ENCODE data around the gene CH25H.
"Not testable (repeated sequence)": the region's sequence is repeated elsewhere in the genome, so short reads cannot be mapped to it uniquely, and the experiment has no call there.

Gene CH25H, protein sequence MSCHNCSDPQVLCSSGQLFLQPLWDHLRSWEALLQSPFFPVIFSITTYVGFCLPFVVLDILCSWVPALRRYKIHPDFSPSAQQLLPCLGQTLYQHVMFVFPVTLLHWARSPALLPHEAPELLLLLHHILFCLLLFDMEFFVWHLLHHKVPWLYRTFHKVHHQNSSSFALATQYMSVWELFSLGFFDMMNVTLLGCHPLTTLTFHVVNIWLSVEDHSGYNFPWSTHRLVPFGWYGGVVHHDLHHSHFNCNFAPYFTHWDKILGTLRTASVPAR

DNA sequence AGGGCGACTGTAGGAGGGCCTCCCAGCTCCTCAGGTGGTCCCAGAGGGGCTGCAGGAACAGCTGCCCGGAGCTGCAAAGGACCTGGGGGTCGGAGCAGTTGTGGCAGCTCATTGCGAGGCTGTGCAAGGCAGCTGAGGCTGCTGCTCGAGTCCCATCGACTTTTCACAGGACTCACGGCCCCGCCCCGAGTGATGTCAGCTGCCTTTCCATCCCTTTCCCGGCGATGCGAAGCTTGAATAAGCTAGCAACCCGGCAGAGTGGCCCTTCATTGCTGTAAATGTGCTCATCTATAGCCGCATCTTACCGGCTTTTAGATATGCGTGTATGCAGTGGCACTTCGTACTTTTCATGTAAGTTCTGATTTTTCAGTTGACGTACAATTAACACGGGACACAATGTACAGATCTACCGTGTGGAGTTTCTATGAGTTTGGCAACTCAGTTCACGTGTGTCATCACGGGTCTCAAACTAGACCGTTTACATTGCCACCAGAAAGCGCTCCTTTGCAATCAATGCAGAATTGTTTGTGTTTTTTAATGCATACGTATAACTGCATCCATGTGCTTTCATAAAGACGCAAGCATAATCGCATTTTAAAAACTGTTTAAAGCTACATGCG, at the start of gene CH25H:
TSS of gene CH25H (minus strand) at position 137 of the 620 bp plus-strand sequence. CDS start at position 112, 25 bp downstream.
- peak in 1 of 2 experiments; percentile 69 for DNase-seq (ENCODE audit: low spot score in 2 of 2)
- H3K4me3 ChIP-seq: peak within 1 kb of the TSS; percentile 7
- no peaks in the 10 kb centered on the region for H3K36me3 ChIP-seq (replicated peaks)
- in situ Hi-C loops (cut with MboI; ENCODE audit: low sequenced_read_pairs): loop anchor here (10.0 kb wide), 1 partner anchor 172 kb away; no protein-coding TSS in a partner anchor
- H3K4me1 ChIP-seq: peaks cover 23% of the 10 kb centered on the region
- no peaks in the 10 kb centered on the region for H3K9me3 ChIP-seq
- H3K27me3 ChIP-seq (ENCODE audit: low read depth): no peaks in the 10 kb centered on the region

DNA sequence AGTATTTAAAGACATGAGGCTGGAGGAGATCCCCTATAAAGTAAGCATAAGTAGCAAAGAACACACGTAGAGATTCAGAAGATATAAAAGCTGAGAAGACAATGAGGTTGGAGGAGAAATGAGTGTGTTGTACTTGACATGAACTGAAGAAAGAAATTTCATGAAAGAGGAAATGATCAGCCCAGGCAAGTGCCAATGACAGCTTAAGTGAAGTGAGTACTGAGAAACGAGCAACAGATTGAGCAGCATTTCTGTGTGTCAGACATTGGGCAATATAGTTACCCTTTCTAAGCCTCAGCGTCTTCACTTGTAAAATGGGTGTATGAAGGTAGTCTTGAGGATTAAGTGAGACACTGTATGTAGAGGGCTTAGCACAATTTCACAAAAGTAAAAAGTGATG, 49.2 kb upstream of the CH25H start:
- H3K4me3 ChIP-seq: no peak overlapping the region
- in situ Hi-C loops (cut with MboI; ENCODE audit: low sequenced_read_pairs): no loop called here
- DNase-seq (ENCODE audit: low spot score in 2 of 2): no peak
- no peaks in the 10 kb centered on the region for H3K27me3 ChIP-seq (ENCODE audit: low read depth)
- H3K9me3 ChIP-seq: peaks cover 15% of the 10 kb centered on the region
- H3K36me3 ChIP-seq (replicated peaks): no peaks in the 10 kb centered on the region
- peaks cover 12% of the 10 kb centered on the region; the same call in 1 of the 2 replicates for H3K4me1 ChIP-seq

DNA sequence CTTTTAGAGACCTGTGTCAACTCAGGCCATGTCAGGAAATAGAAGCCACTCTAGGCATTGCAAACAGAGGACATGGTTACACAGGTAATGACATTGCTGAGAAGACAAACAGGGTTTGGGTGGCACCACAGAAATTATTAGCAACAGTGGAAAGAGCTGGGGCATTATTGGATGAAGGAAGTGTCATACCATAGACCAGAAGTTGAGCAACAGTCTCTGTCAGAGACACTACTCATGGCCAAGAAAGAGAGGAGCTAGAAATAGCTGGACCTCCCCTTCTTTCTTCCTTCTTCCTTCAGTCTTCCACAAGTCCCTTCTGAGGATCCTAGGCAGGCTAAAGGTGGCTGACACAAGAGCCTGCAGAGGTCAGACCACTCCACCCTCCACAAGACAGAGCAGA, 48.7 kb upstream of the CH25H start:
- Histone ChIP-seq H3K36me3 (replicated peaks) (no peaks in the 10 kb centered on the region), H3K27me3 (ENCODE audit: low read depth) (no peaks in the 10 kb centered on the region), H3K9me3 (peaks cover 15% of the 10 kb centered on the region), H3K4me1 (peaks cover 14% of the 10 kb centered on the region), H3K4me3 (no peak overlapping the region)
- in situ Hi-C loops (cut with MboI; ENCODE audit: low sequenced_read_pairs): no loop called here
- DNase-seq (ENCODE audit: low spot score in 2 of 2): no peak

DNA sequence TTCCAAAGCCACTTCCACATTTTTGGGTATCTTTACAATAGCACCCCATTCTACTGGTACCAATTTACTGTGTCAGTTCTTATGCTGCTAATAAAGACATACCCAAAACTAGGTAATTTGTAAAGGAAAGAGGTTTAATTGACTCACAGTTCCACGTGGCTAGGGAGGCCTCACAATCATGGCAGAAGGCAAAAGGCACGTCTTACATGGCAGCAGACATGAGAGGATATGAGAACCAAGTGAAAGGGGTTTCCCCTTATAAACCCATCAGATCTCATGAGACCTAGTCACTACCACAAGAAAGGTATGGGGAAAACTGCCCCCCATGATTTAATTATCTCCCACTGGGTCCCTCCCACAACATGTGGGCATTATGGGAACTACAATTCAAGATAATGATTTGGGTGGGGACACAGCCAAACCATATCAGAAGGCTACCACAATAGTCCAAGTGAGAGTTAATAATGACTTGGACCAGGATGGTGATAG, 48.0 kb upstream of the CH25H start:
- in situ Hi-C loops (cut with MboI; ENCODE audit: low sequenced_read_pairs); H3K36me3 ChIP-seq (replicated peaks); H3K4me3 ChIP-seq; DNase-seq (ENCODE audit: low spot score in 2 of 2); H3K27me3 ChIP-seq (ENCODE audit: low read depth): not testable (repeated sequence)
- Histone ChIP-seq H3K9me3 (peaks cover 15% of the 10 kb centered on the region), H3K4me1 (peaks cover 14% of the 10 kb centered on the region)

DNA sequence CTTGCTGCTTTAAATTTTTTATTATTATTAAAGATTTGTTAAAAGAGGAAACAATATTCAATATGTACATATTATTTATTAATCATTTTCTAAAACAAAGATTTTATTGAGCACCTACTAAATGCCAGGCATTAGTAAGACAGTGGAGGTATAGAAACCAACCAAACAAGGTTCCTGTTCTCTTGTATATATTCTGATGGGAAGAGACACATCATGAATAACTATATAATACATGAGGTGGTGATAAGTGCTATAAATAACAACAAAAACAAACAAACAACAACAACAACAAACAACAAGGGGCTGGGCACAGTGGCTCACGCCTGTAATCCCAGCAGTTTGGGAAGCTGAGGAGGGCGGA, 45.1 kb upstream of the CH25H start:
- Histone ChIP-seq H3K36me3 (replicated peaks) (no peaks in the 10 kb centered on the region), H3K4me3 (peak overlapping the region; percentile 64; the same call in 1 of the 2 replicates), H3K4me1 (peaks cover 7% of the 10 kb centered on the region), H3K9me3 (peaks cover 15% of the 10 kb centered on the region), H3K27me3 (ENCODE audit: low read depth) (no peaks in the 10 kb centered on the region)
- no peak for DNase-seq (ENCODE audit: low spot score in 2 of 2)
- in situ Hi-C loops (cut with MboI; ENCODE audit: low sequenced_read_pairs): no loop called here

DNA sequence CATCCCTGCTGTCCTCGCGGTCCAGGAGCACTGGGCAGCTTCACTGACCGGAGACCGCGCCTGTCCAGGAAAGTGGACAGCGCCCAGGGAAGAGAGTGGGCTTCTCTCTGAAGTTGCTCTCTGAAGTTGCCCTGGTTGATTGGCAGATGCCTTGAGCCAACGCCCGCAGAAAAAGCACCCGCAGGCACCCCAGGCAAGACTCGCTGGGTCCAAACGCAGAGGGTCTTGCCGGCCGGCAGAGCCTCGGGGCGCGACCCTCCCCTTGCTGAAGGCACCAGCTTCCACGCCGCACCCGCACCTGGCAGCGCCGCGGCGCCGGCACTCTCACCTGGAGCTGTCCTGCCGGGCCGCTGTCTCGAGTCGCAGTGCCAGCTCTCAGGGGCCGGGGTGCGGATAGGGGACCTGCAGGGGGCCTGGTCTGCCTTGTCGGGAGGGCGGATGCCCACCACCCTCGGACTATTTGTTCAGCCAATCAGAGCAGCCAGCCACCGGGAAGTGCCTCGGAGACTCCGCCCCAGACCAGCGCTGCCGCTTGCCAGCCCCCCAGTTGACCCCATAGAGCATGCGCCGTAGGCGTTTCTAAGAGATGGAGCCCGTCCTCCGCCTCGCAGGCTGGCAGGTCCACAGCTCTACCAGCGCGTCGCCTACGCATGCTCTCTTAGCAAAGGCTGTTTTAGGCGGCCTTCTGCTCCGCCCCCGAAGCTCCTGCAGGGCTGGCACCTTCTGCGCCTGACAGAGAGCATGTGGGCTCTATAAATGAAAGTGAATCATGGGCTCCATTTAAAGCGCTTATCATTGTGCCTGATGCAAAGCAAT, 44.5 kb upstream of the CH25H start, which contains the start of gene LIPA:
TSS of gene LIPA (minus strand) at position 367 of the 816 bp plus-strand sequence. CDS start 4,127 bp downstream, outside the sequence.
- in situ Hi-C loops (cut with MboI; ENCODE audit: low sequenced_read_pairs): no loop called here
- peak within 1 kb of the TSS; percentile 64 for H3K4me3 ChIP-seq
- DNase-seq (ENCODE audit: low spot score in 2 of 2): peak; percentile 94 to 97
- H3K4me1 ChIP-seq: peaks cover 6% of the 10 kb centered on the region
- peaks cover 15% of the 10 kb centered on the region for H3K9me3 ChIP-seq
- no peaks in the 10 kb centered on the region for H3K27me3 ChIP-seq (ENCODE audit: low read depth)
- H3K36me3 ChIP-seq (replicated peaks): no peaks in the 10 kb centered on the region

DNA sequence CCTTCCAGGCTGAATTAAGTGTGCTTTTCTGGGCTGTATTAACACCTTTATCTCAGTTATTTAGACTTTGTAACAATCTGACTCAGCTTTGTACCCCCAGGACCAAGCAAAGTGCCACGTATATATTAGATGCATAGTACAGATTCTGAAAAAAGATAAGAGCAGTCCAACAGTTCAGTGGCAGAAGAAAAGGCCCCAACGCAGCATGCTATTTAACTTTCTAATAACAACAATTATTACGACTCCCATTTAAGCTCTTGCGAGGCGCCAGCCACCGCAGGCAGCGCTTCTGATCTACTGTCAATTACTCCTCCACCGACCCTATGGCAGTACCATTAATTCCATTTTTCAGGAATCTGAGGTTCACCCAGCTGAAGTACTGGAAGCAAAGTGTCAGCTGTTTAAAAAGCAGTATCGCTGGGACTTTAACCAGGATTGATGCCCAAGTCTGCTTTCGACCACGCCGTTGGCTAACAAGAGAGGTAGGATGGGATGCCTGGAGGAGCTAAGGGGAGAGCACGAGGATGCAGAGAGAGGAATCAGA, 43.8 kb upstream of the CH25H start:
- in situ Hi-C loops (cut with MboI; ENCODE audit: low sequenced_read_pairs): no loop called here
- H3K4me1 ChIP-seq: peaks cover 6% of the 10 kb centered on the region
- H3K4me3 ChIP-seq: peak overlapping the region; percentile 64
- no peaks in the 10 kb centered on the region for H3K27me3 ChIP-seq (ENCODE audit: low read depth)
- peaks cover 15% of the 10 kb centered on the region for H3K9me3 ChIP-seq
- no peaks in the 10 kb centered on the region for H3K36me3 ChIP-seq (replicated peaks)
- DNase-seq (ENCODE audit: low spot score in 2 of 2): peak in 1 of 2 experiments; percentile 21

DNA sequence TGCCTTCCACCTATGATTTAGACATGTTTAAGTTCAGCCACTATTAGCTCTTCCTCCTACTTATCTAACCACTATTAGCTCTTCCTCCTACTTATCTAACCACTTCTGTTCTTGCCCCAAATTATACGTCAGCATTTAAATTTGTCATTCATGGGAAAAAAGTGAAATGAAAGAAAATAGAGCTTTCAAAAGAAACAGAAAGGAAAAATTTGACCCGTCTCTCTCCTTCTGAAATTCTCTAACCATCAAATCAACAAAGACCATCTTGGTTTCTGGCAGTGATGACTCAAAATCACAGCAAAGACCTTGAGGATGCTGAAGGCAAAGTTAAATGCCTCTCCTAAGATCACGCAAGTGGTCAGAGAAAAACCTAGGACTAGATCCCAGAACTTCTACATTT, 41.9 kb upstream of the CH25H start:
- Histone ChIP-seq H3K4me3 (no peak overlapping the region), H3K27me3 (ENCODE audit: low read depth) (no peaks in the 10 kb centered on the region), H3K9me3 (peaks cover 10% of the 10 kb centered on the region)

DNA sequence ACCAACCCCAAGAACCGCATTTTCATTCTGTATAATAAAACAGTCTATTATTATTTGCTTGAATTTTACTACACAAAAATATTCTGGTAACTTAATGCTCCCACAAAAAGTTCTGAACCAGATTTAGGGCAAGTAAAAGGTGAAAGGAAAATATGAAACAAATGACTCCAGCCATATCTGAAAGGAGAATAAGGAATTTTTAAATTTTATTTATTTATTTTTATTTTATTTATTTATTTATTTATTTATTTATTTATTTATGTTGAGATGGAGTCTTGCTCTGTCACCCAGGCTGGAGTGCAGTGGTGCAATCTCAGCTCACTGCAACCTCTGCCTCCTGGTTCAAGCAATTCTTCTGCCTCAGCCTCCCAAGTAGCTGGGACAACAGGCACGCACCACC, 40.5 kb upstream of the CH25H start:
- H3K4me1 ChIP-seq; H3K9me3 ChIP-seq; DNase-seq (ENCODE audit: low spot score in 2 of 2); H3K27me3 ChIP-seq (ENCODE audit: low read depth); H3K36me3 ChIP-seq (replicated peaks); H3K4me3 ChIP-seq; in situ Hi-C loops (cut with MboI; ENCODE audit: low sequenced_read_pairs): not testable (repeated sequence)

More for the DNA sequence above, 41.9 kb upstream of the CH25H start:
- no peak for DNase-seq (ENCODE audit: low spot score in 2 of 2)
- in situ Hi-C loops (cut with MboI; ENCODE audit: low sequenced_read_pairs): no loop called here
- H3K36me3 ChIP-seq (replicated peaks): no peaks in the 10 kb centered on the region
- H3K4me1 ChIP-seq: peaks cover 6% of the 10 kb centered on the region

DNA sequence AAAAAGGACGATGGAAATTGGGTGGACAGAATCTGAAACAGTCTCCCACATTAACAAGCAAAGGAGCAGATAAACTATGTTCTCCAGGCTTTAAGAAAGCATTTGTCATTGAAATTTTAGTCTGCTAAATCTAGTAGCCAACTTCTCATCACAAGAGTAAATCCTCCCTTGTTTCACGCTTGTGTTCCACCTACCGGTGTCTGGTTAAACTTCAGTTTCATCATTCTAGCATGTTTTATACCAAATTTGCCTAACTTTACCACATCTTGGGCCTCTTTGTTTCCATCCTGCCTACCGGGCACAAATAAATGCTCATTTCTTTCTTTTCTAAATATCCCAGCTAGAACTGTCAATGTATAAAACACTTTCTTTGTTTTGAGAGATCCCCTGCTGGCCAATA, 38.7 kb upstream of the CH25H start:
- DNase-seq (ENCODE audit: low spot score in 2 of 2): no peak
- H3K9me3 ChIP-seq: no peaks in the 10 kb centered on the region
- H3K27me3 ChIP-seq (ENCODE audit: low read depth): no peaks in the 10 kb centered on the region
- H3K4me3 ChIP-seq: no peak overlapping the region
- in situ Hi-C loops (cut with MboI; ENCODE audit: low sequenced_read_pairs): no loop called here
- no peaks in the 10 kb centered on the region for H3K36me3 ChIP-seq (replicated peaks)
- peaks cover 5% of the 10 kb centered on the region for H3K4me1 ChIP-seq

DNA sequence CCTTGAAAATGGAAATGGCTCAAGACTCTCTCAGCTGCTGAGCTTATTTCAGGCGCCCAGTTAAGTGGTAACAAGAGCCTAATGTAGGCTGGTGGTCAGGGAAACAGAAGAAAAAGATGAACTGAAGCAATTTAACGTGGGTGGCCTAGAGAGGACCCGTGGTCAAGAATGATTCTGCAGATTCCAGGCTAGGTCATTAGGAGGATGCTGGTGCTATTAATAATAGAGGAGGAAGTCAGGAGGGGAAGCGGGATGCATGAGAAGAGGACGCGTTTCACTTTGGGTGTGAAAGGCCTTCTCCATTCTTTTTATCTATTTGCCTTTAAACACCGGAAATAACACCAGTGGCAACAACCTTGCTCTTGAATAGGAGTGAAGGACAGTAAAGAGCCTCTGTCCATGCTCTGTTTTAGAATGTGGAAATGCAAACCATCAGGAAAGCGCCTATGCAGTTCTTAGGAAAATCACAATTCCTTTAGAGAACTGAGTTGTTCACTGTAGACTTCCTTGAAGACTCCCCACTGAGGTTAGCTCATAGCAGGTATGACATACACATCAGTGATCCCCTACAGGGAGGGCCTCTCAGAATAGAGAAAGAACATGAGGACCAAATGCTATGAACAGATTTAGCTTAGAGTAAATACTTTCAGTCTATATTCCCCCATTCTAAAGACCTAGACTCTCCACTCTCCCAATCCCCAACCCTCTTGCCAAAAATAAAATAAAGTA, 35.9 kb upstream of the CH25H start:
- Histone ChIP-seq H3K4me1 (0 out of 2 replicates have a peak, but pooled peaks cover 2% of the 10 kb centered on the region), H3K9me3 (no peaks in the 10 kb centered on the region), H3K27me3 (ENCODE audit: low read depth) (no peaks in the 10 kb centered on the region), H3K4me3 (no peak overlapping the region), H3K36me3 (replicated peaks) (no peaks in the 10 kb centered on the region)
- in situ Hi-C loops (cut with MboI; ENCODE audit: low sequenced_read_pairs): no loop called here
- DNase-seq (ENCODE audit: low spot score in 2 of 2): no peak

DNA sequence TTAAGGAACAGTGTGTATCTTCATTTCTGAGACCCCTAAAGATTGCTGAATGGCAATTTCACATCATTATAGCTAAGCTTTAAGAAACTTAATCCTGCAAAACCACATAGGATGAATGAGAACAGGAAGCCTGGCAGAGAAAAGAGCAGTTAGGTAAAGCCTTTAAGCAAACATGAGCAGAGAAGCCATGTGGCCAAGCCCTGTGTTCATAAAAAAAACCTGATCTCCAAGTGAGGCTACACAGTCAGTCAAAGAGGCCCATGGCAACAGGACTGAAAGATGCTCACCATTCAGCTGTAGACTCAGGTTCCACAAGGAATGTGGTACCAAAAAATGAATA, 35.2 kb upstream of the CH25H start:
- DNase-seq (ENCODE audit: low spot score in 2 of 2): peak; percentile 42 to 56
- Histone ChIP-seq H3K4me3 (no peak overlapping the region), H3K4me1 (0 out of 2 replicates have a peak, but pooled peaks cover 2% of the 10 kb centered on the region), H3K9me3 (no peaks in the 10 kb centered on the region), H3K36me3 (replicated peaks) (no peaks in the 10 kb centered on the region), H3K27me3 (ENCODE audit: low read depth) (no peaks in the 10 kb centered on the region)
- in situ Hi-C loops (cut with MboI; ENCODE audit: low sequenced_read_pairs): no loop called here

Measured in HAP-1 (cell line).